Measurements from ENCODE around the gene AMD1. TPM values are rescaled to one million over a fixed set of nuclear protein-coding genes. Genes with fewer than 3 reads are reported as not detected.

Gene AMD1
- 26.1 TPM for total RNA-seq (ENCODE audit: unreplicated experiment)
- long read RNA-seq, transcript AMD1-204 (9 exons, 3,438 nt), result major isoform, 13 of 15 reads
- long read RNA-seq, partial matches to known transcripts, result 0 of 15 reads
- long read RNA-seq, other reads (novel, unspliced or antisense), result 1 of 15 reads

DNA sequence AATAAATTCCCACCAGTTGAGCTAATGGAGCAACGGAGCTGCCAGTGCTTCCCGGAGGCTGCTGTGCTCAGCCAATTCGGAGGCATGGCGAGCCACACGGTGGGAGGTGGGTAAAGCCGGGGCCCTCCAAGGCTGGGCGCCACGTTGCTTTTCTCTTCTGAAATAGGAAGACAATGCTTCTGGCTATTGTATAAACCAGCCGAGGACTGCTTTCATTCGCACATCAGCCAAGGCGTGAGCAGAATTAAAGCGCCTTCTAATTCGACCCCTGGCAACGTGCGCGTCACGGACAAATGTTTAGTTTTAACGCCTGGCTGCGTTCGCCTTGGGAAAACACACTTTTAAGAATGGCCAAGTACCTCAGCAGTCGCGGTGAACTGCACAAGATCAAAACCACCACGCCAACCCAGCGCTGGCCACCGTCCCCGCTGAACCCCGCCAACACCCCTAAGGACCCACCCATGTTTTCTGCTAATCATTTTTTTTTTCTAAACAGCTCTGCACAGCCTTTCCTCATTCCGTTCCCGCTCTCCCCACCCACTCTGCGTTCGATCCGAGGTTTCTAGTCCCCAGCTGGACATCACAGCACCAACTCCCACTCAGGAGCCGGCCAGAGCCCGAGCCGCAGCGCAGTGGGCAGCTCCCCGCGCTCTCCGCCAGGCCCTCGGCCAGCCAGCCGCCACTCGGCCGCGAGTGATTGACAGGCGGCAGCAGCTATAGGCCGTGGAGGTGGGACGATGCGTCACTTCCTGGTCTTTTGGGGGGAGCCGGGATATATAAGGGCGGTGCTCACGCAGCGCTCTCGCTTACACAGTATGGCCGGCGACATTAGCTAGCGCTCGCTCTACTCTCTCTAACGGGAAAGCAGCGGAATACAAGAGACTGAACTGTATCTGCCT, at the start of gene AMD1:
TSS of gene AMD1 (plus strand) at position 805 of the 899 bp plus-strand sequence. CDS start 321 bp downstream, outside the sequence.
- Mint-ChIP-seq H3K9me3 (ENCODE audit: unreplicated experiment) (peaks cover 12% of the 10 kb centered on the region), H3K36me3 (ENCODE audit: unreplicated experiment) (no peaks in the 10 kb centered on the region), H3K27me3 (ENCODE audit: unreplicated experiment) (peaks cover 10% of the 10 kb centered on the region), H3K27ac (ENCODE audit: unreplicated experiment) (peak within 1 kb of the TSS; percentile 97), H3K4me1 (ENCODE audit: low read depth, unreplicated experiment) (peaks cover 10% of the 10 kb centered on the region), H3K4me3 (ENCODE audit: unreplicated experiment) (peak within 1 kb of the TSS; percentile 97)
- TF ChIP-seq, protein P1, sequence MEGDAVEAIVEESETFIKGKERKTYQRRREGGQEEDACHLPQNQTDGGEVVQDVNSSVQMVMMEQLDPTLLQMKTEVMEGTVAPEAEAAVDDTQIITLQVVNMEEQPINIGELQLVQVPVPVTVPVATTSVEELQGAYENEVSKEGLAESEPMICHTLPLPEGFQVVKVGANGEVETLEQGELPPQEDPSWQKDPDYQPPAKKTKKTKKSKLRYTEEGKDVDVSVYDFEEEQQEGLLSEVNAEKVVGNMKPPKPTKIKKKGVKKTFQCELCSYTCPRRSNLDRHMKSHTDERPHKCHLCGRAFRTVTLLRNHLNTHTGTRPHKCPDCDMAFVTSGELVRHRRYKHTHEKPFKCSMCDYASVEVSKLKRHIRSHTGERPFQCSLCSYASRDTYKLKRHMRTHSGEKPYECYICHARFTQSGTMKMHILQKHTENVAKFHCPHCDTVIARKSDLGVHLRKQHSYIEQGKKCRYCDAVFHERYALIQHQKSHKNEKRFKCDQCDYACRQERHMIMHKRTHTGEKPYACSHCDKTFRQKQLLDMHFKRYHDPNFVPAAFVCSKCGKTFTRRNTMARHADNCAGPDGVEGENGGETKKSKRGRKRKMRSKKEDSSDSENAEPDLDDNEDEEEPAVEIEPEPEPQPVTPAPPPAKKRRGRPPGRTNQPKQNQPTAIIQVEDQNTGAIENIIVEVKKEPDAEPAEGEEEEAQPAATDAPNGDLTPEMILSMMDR (IDR thresholded peaks at IDR 0.05; ENCODE audit: partially characterized antibody, unreplicated experiment), result no peak
- peak; percentile 96 for DNase-seq

- H3K4me1 Mint-ChIP-seq (ENCODE audit: low read depth, unreplicated experiment), result no peaks in the 10 kb centered on the region
- H3K27me3 Mint-ChIP-seq (ENCODE audit: unreplicated experiment), result no peaks in the 10 kb centered on the region
- no peak overlapping the region for H3K27ac Mint-ChIP-seq (ENCODE audit: unreplicated experiment)
Observed at GRCh38 chr6:110826236-110827129, 48.1 kb upstream of the AMD1 start.

GRCh38 chr6:110828396-110828795, 46.2 kb upstream of the AMD1 start:
- no peaks in the 10 kb centered on the region for H3K36me3 Mint-ChIP-seq (ENCODE audit: unreplicated experiment)
- no peaks in the 10 kb centered on the region for H3K9me3 Mint-ChIP-seq (ENCODE audit: unreplicated experiment)
- TF ChIP-seq, protein P1 (IDR thresholded peaks at IDR 0.05; ENCODE audit: partially characterized antibody, unreplicated experiment), result no peak
- H3K27me3 Mint-ChIP-seq (ENCODE audit: unreplicated experiment), result peaks cover 2% of the 10 kb centered on the region
- no peaks in the 10 kb centered on the region for H3K4me1 Mint-ChIP-seq (ENCODE audit: low read depth, unreplicated experiment)
- H3K4me3 Mint-ChIP-seq (ENCODE audit: unreplicated experiment), result no peak overlapping the region
- H3K27ac Mint-ChIP-seq (ENCODE audit: unreplicated experiment), result no peak overlapping the region
- DNase-seq, result no peak

More at GRCh38 chr6:110826236-110827129, 48.1 kb upstream of the AMD1 start:
- Mint-ChIP-seq H3K4me3 (ENCODE audit: unreplicated experiment) (no peak overlapping the region), H3K9me3 (ENCODE audit: unreplicated experiment) (no peaks in the 10 kb centered on the region), H3K36me3 (ENCODE audit: unreplicated experiment) (no peaks in the 10 kb centered on the region)
- no peak for DNase-seq
- TF ChIP-seq, protein P1 (IDR thresholded peaks at IDR 0.05; ENCODE audit: partially characterized antibody, unreplicated experiment), result no peak

DNA sequence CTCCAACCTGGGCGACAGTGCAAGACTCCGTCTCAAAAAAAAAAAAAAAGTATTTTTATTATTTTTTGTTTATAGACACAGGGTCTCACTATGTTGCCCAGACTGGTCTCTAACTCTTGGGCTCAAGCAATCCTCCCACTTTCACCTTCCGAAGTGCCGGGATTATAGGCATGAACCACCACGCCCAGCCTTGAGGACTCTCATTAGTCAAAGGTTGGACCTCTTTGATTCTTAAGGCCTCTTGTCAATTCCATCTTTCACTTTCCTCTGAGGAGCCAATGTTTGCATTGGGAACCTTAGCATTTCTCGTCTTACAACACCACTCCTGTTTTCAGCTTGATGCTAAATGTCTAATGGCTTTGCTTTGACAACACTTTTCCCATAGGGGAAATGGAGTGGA, 43.2 kb upstream of the AMD1 start:
- H3K9me3 Mint-ChIP-seq (ENCODE audit: unreplicated experiment), result no peaks in the 10 kb centered on the region
- DNase-seq, result no peak
- TF ChIP-seq, protein P1 (IDR thresholded peaks at IDR 0.05; ENCODE audit: partially characterized antibody, unreplicated experiment), result no peak
- no peak overlapping the region for H3K4me3 Mint-ChIP-seq (ENCODE audit: unreplicated experiment)
- no peaks in the 10 kb centered on the region for H3K4me1 Mint-ChIP-seq (ENCODE audit: low read depth, unreplicated experiment)
- no peak overlapping the region for H3K27ac Mint-ChIP-seq (ENCODE audit: unreplicated experiment)
- no peaks in the 10 kb centered on the region for H3K36me3 Mint-ChIP-seq (ENCODE audit: unreplicated experiment)
- H3K27me3 Mint-ChIP-seq (ENCODE audit: unreplicated experiment), result peaks cover 2% of the 10 kb centered on the region

All from glutamatergic neuron (in vitro differentiated cells).